ENCODE results near the gene CWC15.

CWC15 gene

DNA sequence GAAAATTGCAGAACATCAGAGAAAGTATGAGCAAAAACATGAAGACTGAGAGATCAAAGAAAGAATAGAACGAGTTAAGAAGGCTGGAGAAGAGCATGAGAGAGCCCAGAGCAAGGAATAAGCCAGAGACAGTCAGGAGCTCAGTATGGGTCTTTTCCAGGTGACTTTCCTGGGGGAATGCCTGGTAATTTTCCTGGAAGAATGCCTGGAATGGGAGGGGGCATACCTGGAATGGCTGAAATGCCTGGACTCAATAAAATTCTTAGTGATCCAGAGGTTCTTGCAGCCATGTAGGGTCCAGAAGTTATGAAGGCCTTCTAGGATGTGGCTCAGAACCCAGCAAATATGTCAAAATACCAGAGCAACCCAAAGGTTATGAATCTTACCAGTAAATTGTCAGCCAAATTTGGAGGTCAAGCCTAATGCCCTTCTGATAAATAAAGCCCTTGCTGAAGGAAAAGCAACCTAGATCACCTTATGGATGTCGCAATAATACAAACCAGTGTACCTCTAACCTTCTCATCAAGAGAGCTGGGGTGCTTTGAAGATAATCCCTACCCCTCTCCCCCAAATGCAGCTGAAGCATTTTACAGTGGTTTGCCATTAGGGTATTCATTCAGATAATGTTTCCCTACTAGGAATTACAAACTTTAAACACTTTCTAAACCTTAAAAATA, 59.5 kb downstream of the CWC15 start:
- peak; percentile 43 for DNase-seq (ENCODE audit: low read depth, low spot score)

DNA sequence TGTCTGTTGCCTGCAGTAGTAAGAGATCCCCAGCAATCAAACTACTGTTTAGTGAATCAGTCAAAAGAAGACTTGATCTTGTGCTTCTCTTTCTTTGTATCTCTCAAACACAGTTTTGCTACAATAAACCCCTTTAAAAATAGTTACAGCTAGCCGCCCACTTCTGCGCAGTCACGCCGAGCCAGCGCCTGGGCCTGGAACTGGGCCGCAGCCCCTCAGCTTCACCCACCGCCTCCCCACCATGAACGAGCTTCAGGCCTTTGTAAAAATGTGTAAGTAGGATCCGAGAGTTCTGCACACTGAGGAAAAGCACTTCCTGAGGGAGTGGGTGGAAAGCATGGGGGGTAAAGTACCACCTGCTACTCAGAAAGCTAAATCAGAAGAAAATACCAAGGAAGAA, 60.5 kb downstream of the CWC15 start:
- DNase-seq (ENCODE audit: low read depth, low spot score): no peak

All from ELF-1 (cell line).